ENCODE measurements around the gene RBM4B.
A peak's percentile ranks its signal among the peaks of the same experiment; 100 is the strongest.
"Not testable (repeated sequence)": the region's sequence is repeated elsewhere in the genome, so short reads cannot be mapped to it uniquely, and the experiment has no call there.

Gene RBM4B, protein sequence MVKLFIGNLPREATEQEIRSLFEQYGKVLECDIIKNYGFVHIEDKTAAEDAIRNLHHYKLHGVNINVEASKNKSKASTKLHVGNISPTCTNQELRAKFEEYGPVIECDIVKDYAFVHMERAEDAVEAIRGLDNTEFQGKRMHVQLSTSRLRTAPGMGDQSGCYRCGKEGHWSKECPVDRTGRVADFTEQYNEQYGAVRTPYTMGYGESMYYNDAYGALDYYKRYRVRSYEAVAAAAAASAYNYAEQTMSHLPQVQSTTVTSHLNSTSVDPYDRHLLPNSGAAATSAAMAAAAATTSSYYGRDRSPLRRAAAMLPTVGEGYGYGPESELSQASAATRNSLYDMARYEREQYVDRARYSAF

GRCh38 chr11:66677599-66678375 is at the start of gene RBM4B:
Gene RBM4B (minus strand): TSS chr11:66677887. CDS start chr11:66677079, 808 bp downstream.
- Histone ChIP-seq H3K9ac (ENCODE audit: insufficient read length, low read depth) (peak within 1 kb of the TSS; percentile 79), H3K27me3 (ENCODE audit: insufficient read depth, insufficient read length) (no peaks in the 10 kb centered on the region), H3K4me3 (ENCODE audit: insufficient read length, low read depth) (peak within 1 kb of the TSS; percentile 88), H3K4me1 (ENCODE audit: insufficient read depth, insufficient read length) (no peaks in the 10 kb centered on the region), H3K9me3 (ENCODE audit: insufficient read depth, low read length) (peaks cover 6% of the 10 kb centered on the region; the same call in 1 of the 2 replicates), H3K36me3 (ENCODE audit: insufficient read depth, insufficient read length, low read length) (peaks cover 20% of the 10 kb centered on the region)
- peak; percentile 75 for TF ChIP-seq YY1 (IDR thresholded peaks at IDR 0.05; ENCODE audit: insufficient read depth, insufficient read length)
- no peak for TF ChIP-seq ZNF274 (IDR thresholded peaks at IDR 0.05; ENCODE audit: low read depth, low read length)
- DNase-seq (ENCODE audit: low read depth, low spot score) = peak; percentile 97

- peaks cover 30% of the 10 kb centered on the region for H3K4me1 ChIP-seq (ENCODE audit: insufficient read depth, insufficient read length)
- TF ChIP-seq YY1 (IDR thresholded peaks at IDR 0.05; ENCODE audit: insufficient read depth, insufficient read length) = no peak
- DNase-seq (ENCODE audit: low read depth, low spot score) = no peak
- H3K36me3 ChIP-seq (ENCODE audit: insufficient read depth, insufficient read length, low read length) = peaks cover 12% of the 10 kb centered on the region
- peak overlapping the region; percentile 0 for H3K4me3 ChIP-seq (ENCODE audit: insufficient read length, low read depth)
- H3K9me3 ChIP-seq (ENCODE audit: insufficient read depth, low read length) = no peaks in the 10 kb centered on the region
- no peak overlapping the region for H3K9ac ChIP-seq (ENCODE audit: insufficient read length, low read depth)
- H3K27me3 ChIP-seq (ENCODE audit: insufficient read depth, insufficient read length) = peaks cover 13% of the 10 kb centered on the region
Measured at GRCh38 chr11:66725647-66726046, 48.0 kb upstream of the RBM4B start.

- Histone ChIP-seq H3K4me1 (ENCODE audit: insufficient read depth, insufficient read length) (peaks cover 35% of the 10 kb centered on the region), H3K9me3 (ENCODE audit: insufficient read depth, low read length) (no peaks in the 10 kb centered on the region), H3K36me3 (ENCODE audit: insufficient read depth, insufficient read length, low read length) (peaks cover 17% of the 10 kb centered on the region), H3K9ac (ENCODE audit: insufficient read length, low read depth) (no peak overlapping the region), H3K4me3 (ENCODE audit: insufficient read length, low read depth) (no peak overlapping the region), H3K27me3 (ENCODE audit: insufficient read depth, insufficient read length) (peaks cover 12% of the 10 kb centered on the region)
- TF ChIP-seq SUZ12 (IDR thresholded peaks at IDR 0.05; ENCODE audit: extremely low read depth, insufficient read depth, insufficient read length) = no peak
- TF ChIP-seq YY1 (IDR thresholded peaks at IDR 0.05; ENCODE audit: insufficient read depth, insufficient read length) = no peak
- TF ChIP-seq ZNF274 (IDR thresholded peaks at IDR 0.05; ENCODE audit: low read depth, low read length) = no peak
- no peak for DNase-seq (ENCODE audit: low read depth, low spot score)
Measured at GRCh38 chr11:66725114-66725513, 47.4 kb upstream of the RBM4B start.

DNA sequence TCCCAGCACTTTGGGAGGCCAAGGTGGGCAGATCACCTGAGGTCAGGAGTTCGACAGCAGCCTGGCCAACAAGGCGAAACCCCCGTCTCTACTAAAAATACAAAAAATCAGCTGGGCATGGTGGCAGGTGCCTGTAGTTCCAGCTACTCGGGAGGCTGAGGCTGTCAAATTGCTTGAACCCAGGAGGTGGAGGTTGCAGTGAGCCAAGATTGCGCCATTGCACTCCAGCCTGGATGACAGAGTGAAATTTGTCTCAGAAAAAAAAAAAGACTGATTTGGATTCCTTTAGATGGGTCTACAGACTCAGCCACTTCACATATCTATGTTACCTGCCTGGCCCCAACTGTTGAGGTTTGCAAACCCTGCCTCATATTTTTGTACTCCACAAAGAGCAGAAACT is 46.5 kb upstream of the RBM4B start:
- H3K4me1 ChIP-seq (ENCODE audit: insufficient read depth, insufficient read length) = peaks cover 40% of the 10 kb centered on the region
- DNase-seq (ENCODE audit: low read depth, low spot score); H3K9me3 ChIP-seq (ENCODE audit: insufficient read depth, low read length); H3K4me3 ChIP-seq (ENCODE audit: insufficient read length, low read depth); H3K27me3 ChIP-seq (ENCODE audit: insufficient read depth, insufficient read length); H3K9ac ChIP-seq (ENCODE audit: insufficient read length, low read depth): not testable (repeated sequence)
- H3K36me3 ChIP-seq (ENCODE audit: insufficient read depth, insufficient read length, low read length) = peaks cover 27% of the 10 kb centered on the region

DNA sequence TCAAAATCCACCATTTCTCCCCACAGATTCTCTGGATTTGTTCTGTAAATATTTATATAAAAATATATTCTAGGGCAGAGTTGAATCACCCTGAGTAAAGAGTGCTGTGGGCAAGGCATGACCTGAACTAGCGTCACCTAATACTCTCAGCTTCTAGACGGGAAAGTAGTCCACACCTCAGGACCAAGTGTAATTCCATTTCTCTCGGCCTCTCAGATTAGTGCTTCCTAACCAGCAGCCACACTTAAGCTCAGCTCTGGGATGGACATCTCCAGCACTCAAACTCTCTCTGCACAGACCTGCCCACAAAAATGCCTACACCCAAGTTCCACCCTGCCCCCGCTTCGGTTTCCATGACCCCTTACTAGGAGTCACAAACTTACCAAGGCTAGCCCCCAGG is 46.0 kb upstream of the RBM4B start:
- H3K27me3 ChIP-seq (ENCODE audit: insufficient read depth, insufficient read length) = peaks cover 2% of the 10 kb centered on the region
- DNase-seq (ENCODE audit: low read depth, low spot score) = no peak
- H3K4me1 ChIP-seq (ENCODE audit: insufficient read depth, insufficient read length) = peaks cover 44% of the 10 kb centered on the region
- H3K36me3 ChIP-seq (ENCODE audit: insufficient read depth, insufficient read length, low read length) = peaks cover 31% of the 10 kb centered on the region
- no peak for TF ChIP-seq ZNF274 (IDR thresholded peaks at IDR 0.05; ENCODE audit: low read depth, low read length)
- no peak for TF ChIP-seq YY1 (IDR thresholded peaks at IDR 0.05; ENCODE audit: insufficient read depth, insufficient read length)
- H3K4me3 ChIP-seq (ENCODE audit: insufficient read length, low read depth) = no peak overlapping the region
- H3K9me3 ChIP-seq (ENCODE audit: insufficient read depth, low read length) = no peaks in the 10 kb centered on the region
- H3K9ac ChIP-seq (ENCODE audit: insufficient read length, low read depth) = no peak overlapping the region

DNA sequence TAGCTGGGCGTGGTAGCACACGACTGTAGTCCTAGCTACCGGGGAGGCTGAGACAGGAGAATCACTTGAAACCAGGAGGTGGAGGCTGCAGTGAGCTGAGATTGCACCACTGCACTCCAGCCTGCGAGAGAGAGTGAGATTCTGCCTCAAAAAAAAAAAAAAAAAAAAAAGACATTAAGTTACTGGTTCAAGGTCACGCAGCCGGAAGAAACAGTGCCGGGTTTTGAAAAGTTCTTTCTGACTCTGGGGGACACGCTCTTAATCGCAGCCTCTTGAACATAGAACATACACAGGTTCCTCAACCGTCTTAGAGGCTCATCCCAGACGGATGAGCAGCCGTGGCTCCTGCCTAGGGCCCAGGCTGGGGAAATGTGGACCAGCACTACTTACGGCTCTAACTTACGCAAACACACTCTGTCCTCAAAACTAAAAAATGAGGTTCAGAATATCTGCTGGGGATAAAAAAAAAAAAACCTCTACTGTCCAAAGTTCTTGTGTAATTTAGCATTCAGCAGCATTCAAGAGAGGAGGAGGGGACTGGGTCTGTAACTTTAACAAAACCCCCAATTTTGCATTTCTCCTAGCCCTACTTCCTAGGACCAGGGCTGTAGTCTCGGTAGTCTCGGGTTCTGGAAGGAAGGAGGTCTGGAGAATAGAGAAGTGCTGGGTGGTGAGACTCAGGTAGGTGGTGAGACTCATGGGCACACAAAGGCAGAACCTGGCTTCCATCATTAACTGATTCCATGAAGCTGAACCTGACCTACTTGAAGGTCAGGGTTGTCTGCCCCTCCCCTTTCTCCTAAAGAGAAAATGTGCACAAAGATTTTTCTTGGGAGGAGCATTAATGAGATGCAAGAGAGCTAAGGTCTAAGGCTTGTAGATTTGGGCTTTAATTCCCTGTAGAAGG is 45.3 kb upstream of the RBM4B start:
- TF ChIP-seq ZNF274 (IDR thresholded peaks at IDR 0.05; ENCODE audit: low read depth, low read length) (no peak), SUZ12 (IDR thresholded peaks at IDR 0.05; ENCODE audit: extremely low read depth, insufficient read depth, insufficient read length) (no peak), YY1 (IDR thresholded peaks at IDR 0.05; ENCODE audit: insufficient read depth, insufficient read length) (no peak)
- Histone ChIP-seq H3K4me3 (ENCODE audit: insufficient read length, low read depth) (no peak overlapping the region), H3K36me3 (ENCODE audit: insufficient read depth, insufficient read length, low read length) (peaks cover 38% of the 10 kb centered on the region), H3K9ac (ENCODE audit: insufficient read length, low read depth) (no peak overlapping the region), H3K4me1 (ENCODE audit: insufficient read depth, insufficient read length) (peaks cover 51% of the 10 kb centered on the region), H3K9me3 (ENCODE audit: insufficient read depth, low read length) (no peaks in the 10 kb centered on the region), H3K27me3 (ENCODE audit: insufficient read depth, insufficient read length) (peaks cover 2% of the 10 kb centered on the region)
- DNase-seq (ENCODE audit: low read depth, low spot score) = no peak

- TF ChIP-seq YY1 (IDR thresholded peaks at IDR 0.05; ENCODE audit: insufficient read depth, insufficient read length) (no peak), ZNF274 (IDR thresholded peaks at IDR 0.05; ENCODE audit: low read depth, low read length) (no peak), SUZ12 (IDR thresholded peaks at IDR 0.05; ENCODE audit: extremely low read depth, insufficient read depth, insufficient read length) (no peak)
- Histone ChIP-seq H3K9me3 (ENCODE audit: insufficient read depth, low read length) (no peaks in the 10 kb centered on the region), H3K27me3 (ENCODE audit: insufficient read depth, insufficient read length) (peaks cover 2% of the 10 kb centered on the region), H3K4me1 (ENCODE audit: insufficient read depth, insufficient read length) (peaks cover 51% of the 10 kb centered on the region), H3K4me3 (ENCODE audit: insufficient read length, low read depth) (no peak overlapping the region), H3K36me3 (ENCODE audit: insufficient read depth, insufficient read length, low read length) (peaks cover 49% of the 10 kb centered on the region), H3K9ac (ENCODE audit: insufficient read length, low read depth) (no peak overlapping the region)
- DNase-seq (ENCODE audit: low read depth, low spot score) = no peak
Measured at GRCh38 chr11:66721939-66722338, 44.3 kb upstream of the RBM4B start.
